CD4-positive, alpha-beta T cell treated with Interleukin-15 for 1 hour (primary cell): ENCODE results near the gene ZNF821.
"Not testable (repeated sequence)": the region's sequence is repeated elsewhere in the genome, so short reads cannot be mapped to it uniquely, and the experiment has no call there.

Experiments used
- DNase-seq: peaks from one replicate; pipeline ENCODE4 v3.0.0-alpha.2; 2020

Gene ZNF821

GRCh38 chr16:71899171-71899570 lies 15.2 kb upstream of the ZNF821 start:
- DNase-seq = no peak

DNA sequence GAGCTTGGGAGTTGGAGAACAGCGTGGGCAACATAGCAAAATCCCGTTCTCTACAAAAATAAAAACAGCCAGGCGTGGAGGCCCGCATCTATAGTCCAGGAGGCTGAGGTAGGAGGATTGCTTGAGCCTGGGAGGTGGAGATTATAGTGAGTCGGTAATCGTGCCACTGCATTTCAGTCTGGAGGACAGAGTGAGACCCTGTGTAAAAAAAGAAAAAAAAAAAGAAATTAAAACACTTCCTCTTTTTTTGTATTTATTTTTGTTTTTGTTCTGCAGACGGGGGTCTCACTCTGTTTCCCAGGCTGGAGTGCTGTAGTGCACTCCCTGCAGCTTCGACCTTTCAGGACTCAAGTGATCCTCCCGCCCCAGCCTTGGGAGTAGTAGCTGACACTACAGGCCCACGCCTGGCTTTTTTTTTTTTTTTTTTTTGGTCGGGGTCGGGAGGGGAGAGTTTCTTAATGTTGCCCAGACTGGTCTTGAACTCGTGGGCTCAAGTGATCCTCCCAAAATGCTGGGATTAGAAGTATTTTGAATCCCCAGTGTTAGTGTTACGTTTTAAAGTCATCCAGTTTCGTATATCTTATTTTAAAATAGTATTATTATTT lies 12.9 kb upstream of the ZNF821 start:
- no peak for DNase-seq

GRCh38 chr16:71895679-71896365 lies 11.8 kb upstream of the ZNF821 start:
- peak; percentile 19 for DNase-seq

GRCh38 chr16:71894921-71895678 lies 11.1 kb upstream of the ZNF821 start, which contains the start of gene IST1:
Gene IST1 (plus strand): TSS chr16:71895531. CDS start chr16:71915641, 20,110 bp downstream.
- DNase-seq = peak; percentile 96

DNA sequence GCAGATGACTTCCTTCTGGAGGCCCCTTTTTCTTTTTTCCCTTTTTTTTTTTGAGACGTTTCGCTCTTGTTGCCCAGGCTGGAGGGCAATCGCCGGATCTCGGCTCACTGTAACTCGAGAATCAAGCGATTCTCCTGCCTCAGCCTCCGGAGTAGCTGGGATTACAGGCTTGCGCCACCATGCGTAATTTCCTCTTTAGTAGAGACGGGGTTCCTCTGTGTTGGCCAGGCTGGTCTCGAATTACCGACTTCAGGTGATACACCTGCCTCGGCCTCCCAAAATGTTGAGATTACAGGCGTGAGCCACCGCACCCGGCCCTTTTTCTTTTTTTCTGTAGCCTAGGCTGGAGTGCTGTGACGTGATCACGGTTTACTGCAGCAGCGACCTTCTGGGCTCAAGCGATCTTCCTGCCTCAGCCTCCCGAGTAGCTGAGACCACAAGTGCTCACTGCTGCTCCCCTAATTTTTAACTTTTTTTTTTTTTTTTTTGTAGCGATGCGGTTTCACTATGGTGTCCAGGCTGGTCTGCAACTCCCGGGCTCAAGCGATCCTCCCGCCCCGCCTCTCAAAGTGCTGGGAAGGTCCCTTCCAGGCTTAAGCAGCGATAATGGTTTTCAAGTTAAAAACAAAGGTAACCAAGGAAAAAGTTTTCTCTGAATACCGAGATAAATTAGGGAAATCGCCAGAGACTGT lies 10.4 kb upstream of the ZNF821 start:
- peak; percentile 53 for DNase-seq

GRCh38 chr16:71893888-71894228 lies 9.9 kb upstream of the ZNF821 start:
- DNase-seq = no peak

GRCh38 chr16:71889147-71889546 lies 5.2 kb upstream of the ZNF821 start:
- no peak for DNase-seq

GRCh38 chr16:71885261-71885650 lies 1.3 kb upstream of the ZNF821 start:
- DNase-seq = no peak

DNA sequence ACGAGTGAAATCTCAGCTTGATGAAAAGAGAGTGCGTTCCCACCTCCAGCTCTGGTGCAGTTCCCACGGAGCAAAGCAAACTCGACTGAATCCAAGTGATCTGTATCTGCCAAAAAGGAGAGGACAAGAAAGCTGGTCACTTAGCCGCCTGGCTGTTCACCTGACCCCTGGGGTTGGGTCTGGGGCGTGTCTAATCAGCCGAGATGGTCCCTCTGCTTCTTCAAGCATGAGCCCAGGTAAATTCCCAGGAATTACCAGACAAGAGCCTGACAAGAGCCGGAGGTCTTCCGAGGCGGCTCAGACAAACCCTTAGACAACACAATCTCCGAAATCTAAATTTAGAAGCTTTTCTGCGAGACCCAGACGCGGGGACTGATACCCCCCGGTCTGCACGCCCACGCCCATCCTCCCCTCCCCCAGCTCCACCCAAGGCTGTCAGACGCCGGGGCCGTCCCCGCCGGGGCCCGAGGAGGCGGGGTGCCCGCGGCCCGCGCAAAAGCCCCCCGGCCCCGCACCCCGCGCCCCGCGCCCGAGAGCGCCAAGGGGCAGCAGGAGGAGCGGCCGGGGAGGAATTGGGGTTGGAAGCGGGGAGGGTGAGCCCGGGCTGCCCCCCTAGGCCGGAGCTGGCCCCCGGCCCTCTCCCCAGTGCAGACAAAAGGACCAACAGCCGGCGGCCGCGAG lies 674 bp downstream of the ZNF821 start:
- peak; percentile 73 for DNase-seq

DNA sequence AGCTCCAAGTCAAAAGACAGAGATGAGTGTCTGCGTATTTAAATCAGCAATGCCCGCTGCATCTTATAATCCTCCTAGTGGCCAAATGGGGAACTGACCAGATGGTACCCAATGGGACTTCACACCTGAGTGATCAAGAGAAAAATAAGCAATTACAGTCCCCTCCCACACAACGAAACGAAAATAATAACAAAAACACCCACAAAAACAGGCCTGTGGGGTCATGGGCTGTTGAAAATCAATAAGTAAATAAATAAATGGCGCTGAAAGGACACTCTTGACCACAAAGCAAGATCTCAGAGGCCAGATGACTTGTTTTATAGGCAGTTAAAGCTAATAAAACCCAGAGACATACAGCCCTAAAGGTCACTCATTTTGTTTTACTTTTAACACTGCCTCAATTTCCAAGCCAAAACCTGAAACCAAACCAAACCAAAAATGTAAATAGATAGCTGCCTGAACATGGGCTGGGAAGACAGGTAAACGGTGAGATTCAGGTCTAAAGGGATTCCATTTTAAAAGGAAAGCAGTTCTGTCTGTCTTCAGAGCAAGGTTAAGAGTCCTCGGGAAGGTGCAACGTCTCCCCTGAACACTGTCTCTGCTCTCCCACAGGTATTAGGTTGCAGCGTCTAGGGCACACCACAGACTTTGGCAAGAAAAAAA lies 1.3 kb downstream of the ZNF821 start:
- DNase-seq = peak; percentile 80

GRCh38 chr16:71880176-71880575 lies 3.8 kb downstream of the ZNF821 start:
- no peak for DNase-seq

DNA sequence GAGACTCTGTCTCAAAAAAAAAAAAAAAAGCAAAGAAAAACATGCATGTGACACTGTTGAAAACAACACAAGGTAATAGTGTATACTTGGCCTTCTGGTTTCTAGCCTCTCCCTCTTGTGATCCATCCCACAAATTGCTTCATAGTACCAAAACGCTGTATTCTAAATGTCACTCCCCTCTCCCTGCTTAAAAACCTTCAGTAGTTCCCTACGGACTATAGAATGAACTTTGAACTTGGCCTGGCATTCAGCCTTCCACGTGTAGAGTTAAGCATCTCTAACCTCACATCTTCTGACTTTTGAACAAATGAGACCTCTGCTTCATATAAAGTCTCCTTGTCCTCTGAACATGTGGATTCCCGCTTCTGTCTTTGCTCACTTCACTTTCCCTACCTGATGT lies 5.1 kb downstream of the ZNF821 start:
- no peak for DNase-seq

- DNase-seq = no peak
Measured at GRCh38 chr16:71873199-71873598, 10.8 kb downstream of the ZNF821 start.

- DNase-seq = no peak
Measured at GRCh38 chr16:71870818-71871217, 13.2 kb downstream of the ZNF821 start.

DNA sequence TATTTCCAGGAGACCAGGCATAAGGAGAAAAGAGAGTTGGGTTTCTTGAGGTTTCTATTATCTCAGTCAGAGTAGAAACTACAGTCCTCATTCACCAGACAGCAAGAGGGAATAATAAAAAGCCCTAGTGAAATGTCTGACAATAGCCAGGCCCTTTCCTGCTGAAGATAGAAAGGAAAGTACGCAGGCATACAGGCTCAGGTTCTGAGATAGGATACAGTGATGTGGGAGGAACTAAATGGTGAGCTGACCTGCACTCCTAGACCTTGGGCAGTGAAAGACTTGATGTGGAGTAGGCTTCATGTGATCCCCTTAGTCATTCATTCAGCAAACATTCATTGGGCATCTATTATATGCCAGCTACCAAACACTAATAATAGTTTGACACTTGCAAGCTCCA lies 14.9 kb downstream of the ZNF821 start:
- no peak for DNase-seq

DNA sequence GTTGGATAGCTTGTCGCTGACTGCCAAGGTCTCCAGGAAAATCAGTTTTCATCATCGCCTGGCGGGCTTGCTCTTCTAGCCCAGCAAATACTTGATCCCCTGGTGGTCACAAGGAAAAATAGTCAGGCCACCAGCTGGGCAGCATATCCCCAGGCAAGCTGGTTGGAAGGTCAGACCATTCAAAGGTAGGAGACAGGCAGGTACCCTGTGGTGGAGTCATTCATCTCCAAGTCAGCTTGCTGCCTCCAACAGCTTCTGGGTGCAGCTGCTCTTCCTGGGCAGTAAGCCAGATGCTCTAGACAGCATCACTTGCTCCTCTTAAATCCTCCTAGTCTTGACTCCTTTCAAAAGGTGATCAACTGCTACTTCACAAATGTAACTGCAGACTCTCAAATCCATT lies 16.0 kb downstream of the ZNF821 start:
- no peak for DNase-seq

DNA sequence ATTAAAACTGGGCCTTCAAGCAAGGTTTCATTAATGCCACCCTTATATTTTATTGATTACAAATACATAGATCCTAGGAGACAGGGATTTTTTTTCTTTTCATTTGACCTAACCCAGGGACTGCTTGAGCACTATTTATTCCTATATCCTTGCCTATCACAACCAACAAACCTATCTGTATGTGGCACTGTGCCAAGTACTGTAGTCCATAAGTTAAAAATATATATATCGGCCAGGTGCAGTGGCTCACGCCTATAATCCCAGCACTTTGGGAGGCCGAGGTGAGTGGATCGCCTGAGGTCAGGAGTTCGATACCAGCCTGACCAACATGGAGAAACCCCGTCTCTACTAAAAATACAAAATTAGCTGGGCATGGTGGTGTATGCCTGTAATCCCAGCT lies 16.8 kb downstream of the ZNF821 start:
- DNase-seq = not testable (repeated sequence)

DNA sequence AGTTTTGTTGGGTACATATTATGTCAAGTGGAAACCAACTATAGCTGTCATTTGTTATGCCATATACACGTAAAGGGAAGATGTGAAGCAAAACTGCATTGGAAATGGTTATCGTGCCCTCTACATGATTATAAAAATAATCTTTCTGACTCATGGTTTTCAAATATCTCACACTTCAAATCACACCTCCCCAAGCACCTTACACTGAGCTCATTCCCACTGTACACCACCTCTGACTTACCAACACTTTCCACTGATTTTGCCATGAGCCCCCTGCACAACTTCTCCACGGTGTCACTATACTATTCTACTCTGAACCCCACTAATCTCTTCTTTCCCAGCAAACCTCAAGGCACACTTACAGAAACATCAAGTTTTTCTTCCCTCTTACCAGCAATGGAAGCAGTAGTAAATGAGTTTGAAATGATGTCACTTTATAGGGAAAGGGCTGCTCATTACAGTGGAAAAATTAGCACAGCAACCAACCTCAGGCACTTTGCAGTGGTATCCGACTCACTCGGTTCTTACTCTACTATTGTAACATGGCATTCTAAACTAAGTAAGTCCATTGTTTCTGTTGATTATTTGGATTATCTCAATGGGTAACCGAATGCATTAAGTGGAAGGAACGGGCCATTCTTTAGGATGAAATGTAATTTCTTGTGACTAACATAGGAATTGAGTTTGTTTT lies 18.7 kb downstream of the ZNF821 start:
- DNase-seq = no peak

DNA sequence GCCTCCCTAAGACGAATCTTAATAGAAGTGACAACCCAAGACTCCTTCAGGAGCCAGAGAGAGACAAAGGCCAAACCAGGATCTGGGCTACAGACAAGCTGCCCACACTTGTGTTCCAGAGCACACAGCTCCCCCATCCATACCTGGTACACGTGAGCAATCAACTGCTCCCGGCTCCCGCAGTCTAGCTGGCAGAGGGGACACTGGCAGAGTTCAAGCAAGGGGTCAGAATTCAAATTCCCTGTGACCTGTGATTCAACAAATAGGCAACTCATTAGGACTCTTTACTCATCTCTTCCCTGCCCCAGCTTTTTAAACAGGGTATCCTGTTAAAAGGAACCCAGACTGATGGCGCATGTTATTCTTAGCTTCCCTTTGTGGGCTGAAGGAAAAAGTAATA lies 20.0 kb downstream of the ZNF821 start:
- no peak for DNase-seq

- DNase-seq = no peak
Measured at GRCh38 chr16:71859762-71860521, 24.0 kb downstream of the ZNF821 start.
